IPS-15b (cell line): ENCODE measurements around the gene NEGR1.

Experiments used
- H3K27me3 ChIP-seq: one replicate; pipeline ENCODE4 v1.6.1; 2013; ENCODE audit warnings: low read length; ENCODE audit not compliant: control insufficient read depth, insufficient read depth
- H3K36me3 ChIP-seq: one replicate; pipeline ENCODE4 v1.6.1; 2013; ENCODE audit warnings: low read length; ENCODE audit not compliant: control insufficient read depth, insufficient read depth
- H3K4me1 ChIP-seq: one replicate; pipeline ENCODE4 v1.6.1; 2013; ENCODE audit warnings: mild to moderate bottlenecking, low read length; ENCODE audit not compliant: control insufficient read depth, insufficient read depth
- H3K4me3 ChIP-seq: one replicate; pipeline ENCODE4 v1.5.1; 2013; ENCODE audit warnings: low read depth, low read length
- H3K9ac ChIP-seq: one replicate; pipeline ENCODE4 v1.6.1; 2013; ENCODE audit warnings: low read depth, mild to moderate bottlenecking, low read length
- H3K9me3 ChIP-seq: one replicate; pipeline ENCODE4 v1.6.1; 2013; ENCODE audit warnings: mild to moderate bottlenecking, low read length; ENCODE audit not compliant: control insufficient read depth, insufficient read depth

The NEGR1 gene

GRCh38 chr1:71414179-71414578, 868.2 kb downstream of the NEGR1 start:
- peaks cover 6% of the 10 kb centered on the region for H3K4me1 ChIP-seq
- H3K27me3 ChIP-seq: no peaks in the 10 kb centered on the region
- no peaks in the 10 kb centered on the region for H3K9me3 ChIP-seq
- H3K36me3 ChIP-seq: no peaks in the 10 kb centered on the region
- no peak overlapping the region for H3K4me3 ChIP-seq
- no peak overlapping the region for H3K9ac ChIP-seq

GRCh38 chr1:71413441-71414175, 868.7 kb downstream of the NEGR1 start:
- Histone ChIP-seq H3K4me1 (peaks cover 6% of the 10 kb centered on the region), H3K27me3 (no peaks in the 10 kb centered on the region), H3K4me3 (no peak overlapping the region), H3K9me3 (no peaks in the 10 kb centered on the region), H3K36me3 (no peaks in the 10 kb centered on the region), H3K9ac (no peak overlapping the region)

GRCh38 chr1:71400050-71400449, 882.3 kb downstream of the NEGR1 start:
- H3K36me3 ChIP-seq: no peaks in the 10 kb centered on the region
- no peak overlapping the region for H3K4me3 ChIP-seq
- H3K9ac ChIP-seq: no peak overlapping the region
- H3K4me1 ChIP-seq: peaks cover 5% of the 10 kb centered on the region
- no peaks in the 10 kb centered on the region for H3K9me3 ChIP-seq
- peaks cover under 1% of the 10 kb centered on the region for H3K27me3 ChIP-seq

GRCh38 chr1:71399594-71399993, 882.7 kb downstream of the NEGR1 start:
- Histone ChIP-seq H3K27me3 (peaks cover 3% of the 10 kb centered on the region), H3K4me1 (peaks cover 5% of the 10 kb centered on the region), H3K9ac (no peak overlapping the region), H3K9me3 (no peaks in the 10 kb centered on the region), H3K36me3 (no peaks in the 10 kb centered on the region), H3K4me3 (no peak overlapping the region)

GRCh38 chr1:71393301-71393700, 889.0 kb downstream of the NEGR1 start:
- H3K9me3 ChIP-seq: peaks cover 5% of the 10 kb centered on the region
- H3K27me3 ChIP-seq: peaks cover 13% of the 10 kb centered on the region
- no peaks in the 10 kb centered on the region for H3K36me3 ChIP-seq
- no peak overlapping the region for H3K4me3 ChIP-seq
- H3K9ac ChIP-seq: no peak overlapping the region
- peaks cover 8% of the 10 kb centered on the region for H3K4me1 ChIP-seq

- Histone ChIP-seq H3K9me3 (peaks cover 5% of the 10 kb centered on the region), H3K4me1 (peaks cover 8% of the 10 kb centered on the region), H3K27me3 (peaks cover 13% of the 10 kb centered on the region), H3K4me3 (no peak overlapping the region), H3K36me3 (no peaks in the 10 kb centered on the region), H3K9ac (no peak overlapping the region)
These were observed 891.8 kb downstream of the NEGR1 start for GRCh38 chr1:71390518-71390917.

GRCh38 chr1:71377886-71378285, 904.5 kb downstream of the NEGR1 start:
- no peaks in the 10 kb centered on the region for H3K27me3 ChIP-seq
- H3K9ac ChIP-seq: no peak overlapping the region
- no peak overlapping the region for H3K4me3 ChIP-seq
- H3K9me3 ChIP-seq: no peaks in the 10 kb centered on the region
- H3K4me1 ChIP-seq: no peaks in the 10 kb centered on the region
- no peaks in the 10 kb centered on the region for H3K36me3 ChIP-seq

- Histone ChIP-seq H3K9ac (no peak overlapping the region), H3K36me3 (no peaks in the 10 kb centered on the region), H3K27me3 (no peaks in the 10 kb centered on the region), H3K9me3 (no peaks in the 10 kb centered on the region), H3K4me3 (no peak overlapping the region), H3K4me1 (no peaks in the 10 kb centered on the region)
These were observed 909.8 kb downstream of the NEGR1 start for GRCh38 chr1:71372496-71372895.

- H3K27me3 ChIP-seq: no peaks in the 10 kb centered on the region
- H3K9ac ChIP-seq: no peak overlapping the region
- no peaks in the 10 kb centered on the region for H3K4me1 ChIP-seq
- H3K9me3 ChIP-seq: no peaks in the 10 kb centered on the region
- no peak overlapping the region for H3K4me3 ChIP-seq
- H3K36me3 ChIP-seq: no peaks in the 10 kb centered on the region
These were observed 910.8 kb downstream of the NEGR1 start for GRCh38 chr1:71371581-71371980.

- H3K4me3 ChIP-seq: no peak overlapping the region
- H3K9ac ChIP-seq: no peak overlapping the region
- no peaks in the 10 kb centered on the region for H3K4me1 ChIP-seq
- no peaks in the 10 kb centered on the region for H3K9me3 ChIP-seq
- H3K36me3 ChIP-seq: no peaks in the 10 kb centered on the region
- no peaks in the 10 kb centered on the region for H3K27me3 ChIP-seq
These were observed 918.1 kb downstream of the NEGR1 start for GRCh38 chr1:71364236-71364635.

- Histone ChIP-seq H3K9me3 (no peaks in the 10 kb centered on the region), H3K4me3 (no peak overlapping the region), H3K4me1 (no peaks in the 10 kb centered on the region), H3K27me3 (no peaks in the 10 kb centered on the region), H3K36me3 (no peaks in the 10 kb centered on the region), H3K9ac (no peak overlapping the region)
These were observed 919.6 kb downstream of the NEGR1 start for GRCh38 chr1:71362691-71363090.

- Histone ChIP-seq H3K4me3 (no peak overlapping the region), H3K9me3 (no peaks in the 10 kb centered on the region), H3K36me3 (no peaks in the 10 kb centered on the region), H3K4me1 (no peaks in the 10 kb centered on the region), H3K27me3 (no peaks in the 10 kb centered on the region), H3K9ac (no peak overlapping the region)
These were observed 920.3 kb downstream of the NEGR1 start for GRCh38 chr1:71362076-71362475.
